GM12865 (cell line): ENCODE data around the gene TPM1.

Experiments
- DNase-seq: peaks from one replicate; pipeline ENCODE4 v3.0.0; 2010; ENCODE audit warnings: low read depth
- H3K4me3 ChIP-seq: 2 replicates; pipeline ENCODE4 v1.5.1; 2011; ENCODE audit warnings: mild to moderate bottlenecking, low read depth, low read length, control low read depth
- TF ChIP-seq, protein P1 (sequence below): IDR thresholded peaks from 2 replicates; pipeline ENCODE4 v1.5.1; 2011; ENCODE audit warnings: low read length, control low read depth, low read depth, inconsistent platforms; ENCODE audit not compliant: insufficient read depth; ENCODE audit errors: missing control alignments

Gene TPM1

DNA sequence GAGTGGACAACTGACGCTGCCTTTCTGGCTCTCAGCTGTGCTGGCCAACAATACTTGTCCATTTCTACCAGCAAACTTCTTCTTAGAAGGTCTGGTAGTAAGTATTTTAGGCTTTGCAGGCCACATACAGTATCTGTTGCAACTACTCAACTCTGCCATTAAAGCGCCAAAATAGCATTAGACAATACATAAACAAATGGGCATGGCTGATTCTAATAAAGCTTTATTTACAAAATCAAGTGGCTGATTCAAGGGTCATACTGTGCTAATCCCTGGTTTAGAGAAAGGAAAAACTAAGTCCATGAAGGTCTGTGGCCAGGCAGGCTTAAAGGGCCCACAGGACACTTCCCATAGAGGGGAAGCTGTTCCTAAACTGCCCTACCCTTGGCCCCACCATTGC is 26.3 kb upstream of the TPM1 start:
- no peak overlapping the region for H3K4me3 ChIP-seq
- DNase-seq: no peak
- TF ChIP-seq, protein P1, sequence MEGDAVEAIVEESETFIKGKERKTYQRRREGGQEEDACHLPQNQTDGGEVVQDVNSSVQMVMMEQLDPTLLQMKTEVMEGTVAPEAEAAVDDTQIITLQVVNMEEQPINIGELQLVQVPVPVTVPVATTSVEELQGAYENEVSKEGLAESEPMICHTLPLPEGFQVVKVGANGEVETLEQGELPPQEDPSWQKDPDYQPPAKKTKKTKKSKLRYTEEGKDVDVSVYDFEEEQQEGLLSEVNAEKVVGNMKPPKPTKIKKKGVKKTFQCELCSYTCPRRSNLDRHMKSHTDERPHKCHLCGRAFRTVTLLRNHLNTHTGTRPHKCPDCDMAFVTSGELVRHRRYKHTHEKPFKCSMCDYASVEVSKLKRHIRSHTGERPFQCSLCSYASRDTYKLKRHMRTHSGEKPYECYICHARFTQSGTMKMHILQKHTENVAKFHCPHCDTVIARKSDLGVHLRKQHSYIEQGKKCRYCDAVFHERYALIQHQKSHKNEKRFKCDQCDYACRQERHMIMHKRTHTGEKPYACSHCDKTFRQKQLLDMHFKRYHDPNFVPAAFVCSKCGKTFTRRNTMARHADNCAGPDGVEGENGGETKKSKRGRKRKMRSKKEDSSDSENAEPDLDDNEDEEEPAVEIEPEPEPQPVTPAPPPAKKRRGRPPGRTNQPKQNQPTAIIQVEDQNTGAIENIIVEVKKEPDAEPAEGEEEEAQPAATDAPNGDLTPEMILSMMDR: no peak

DNA sequence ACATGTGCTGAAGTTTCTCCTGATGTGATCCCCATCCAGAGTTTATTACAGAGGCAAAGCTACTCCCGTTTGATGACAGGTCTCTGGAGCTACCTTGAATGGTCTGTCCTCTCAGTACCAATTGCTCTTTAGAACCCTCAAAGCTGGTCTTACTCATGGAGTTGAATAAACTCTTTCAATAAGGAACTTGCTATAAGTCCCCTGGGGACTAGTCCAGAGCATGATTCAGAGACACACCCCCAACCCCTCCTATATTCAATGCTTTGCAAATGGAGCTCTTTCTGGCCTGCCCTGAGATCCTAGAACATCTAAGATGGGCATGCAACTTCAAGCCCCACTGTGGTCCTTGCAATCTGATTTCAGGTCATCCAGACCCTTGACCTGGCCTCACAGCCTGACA is 23.9 kb upstream of the TPM1 start:
- TF ChIP-seq, protein P1: no peak
- no peak for DNase-seq
- no peak overlapping the region for H3K4me3 ChIP-seq

DNA sequence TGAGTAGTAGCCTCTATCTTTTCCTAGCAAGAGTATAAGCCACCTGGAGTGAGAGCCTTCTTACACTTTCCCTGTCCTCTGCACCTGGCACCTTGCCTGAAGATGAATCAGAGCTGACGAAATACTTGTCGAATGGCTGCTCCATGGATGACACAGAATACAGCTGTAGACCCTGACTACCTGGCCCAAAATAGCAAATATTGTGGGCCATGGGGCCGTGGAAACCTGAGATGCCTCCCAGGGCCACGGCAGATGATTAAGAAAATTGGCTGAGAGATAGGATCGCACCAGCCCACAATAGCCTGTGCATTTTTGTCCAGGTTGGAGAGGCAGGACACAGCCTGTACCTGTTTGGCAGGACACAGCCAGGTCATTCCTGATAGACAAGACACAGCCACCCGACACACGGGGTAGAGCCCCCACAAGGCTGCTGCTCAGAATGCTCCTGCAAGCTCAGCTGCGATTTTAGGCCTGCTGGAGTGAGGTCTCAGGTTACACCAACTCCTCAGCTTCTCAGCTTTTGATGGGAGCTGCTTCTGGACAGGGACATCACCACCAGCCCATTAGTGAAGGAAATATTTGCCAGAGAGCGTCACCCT is 22.9 kb upstream of the TPM1 start:
- no peak for DNase-seq
- no peak overlapping the region for H3K4me3 ChIP-seq
- TF ChIP-seq, protein P1: no peak

DNA sequence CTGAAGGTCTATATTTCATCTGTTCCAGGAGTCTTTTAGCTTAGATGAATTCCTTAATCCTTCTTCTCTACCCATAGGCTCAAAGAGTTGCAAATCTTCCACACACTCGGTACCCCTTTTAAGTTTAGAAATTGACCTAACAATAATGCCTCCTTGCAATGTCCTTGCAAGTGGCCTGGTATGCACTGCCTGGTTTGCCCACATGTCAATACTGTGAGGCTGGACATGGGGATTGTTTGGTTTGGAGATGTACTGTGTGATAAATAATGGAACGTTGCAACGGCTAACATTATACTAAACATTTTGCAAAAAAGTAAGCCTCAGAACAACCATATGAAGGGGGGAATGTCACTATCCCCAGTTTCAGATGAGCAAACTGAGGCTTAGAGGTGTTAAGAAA is 22.4 kb upstream of the TPM1 start:
- no peak overlapping the region for H3K4me3 ChIP-seq
- no peak for DNase-seq
- TF ChIP-seq, protein P1: no peak

DNA sequence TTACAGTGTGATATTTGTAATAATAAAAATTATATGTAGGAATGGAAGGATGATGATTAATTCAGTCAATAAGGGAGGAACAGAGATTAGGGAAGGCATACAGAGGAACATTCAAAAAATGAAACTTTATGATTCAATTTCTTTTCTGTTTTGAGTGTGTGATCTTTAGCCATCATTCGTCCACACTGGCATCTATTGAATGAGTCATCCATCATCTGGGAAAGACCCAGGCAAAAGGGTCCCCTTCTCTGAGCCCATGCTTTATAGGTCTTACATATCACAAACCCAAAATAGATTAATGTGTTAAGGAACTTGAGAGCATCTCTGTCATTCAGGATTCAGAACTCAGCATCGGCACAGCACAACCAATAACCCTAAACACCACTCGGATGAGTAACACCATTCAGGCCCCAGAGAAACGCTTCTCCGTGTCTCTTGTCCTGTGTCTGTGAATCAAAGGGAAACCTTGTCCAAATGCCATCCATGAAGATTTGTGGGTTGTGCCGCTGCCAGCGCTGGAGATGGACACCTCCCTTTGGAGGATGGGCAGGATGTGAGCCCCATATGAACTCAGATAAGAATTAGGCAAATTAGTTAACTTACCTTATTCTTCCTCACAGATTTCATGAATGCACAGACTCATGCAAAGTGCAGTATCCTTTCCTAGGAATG is 21.7 kb upstream of the TPM1 start:
- TF ChIP-seq, protein P1: no peak
- no peak for DNase-seq
- no peak overlapping the region for H3K4me3 ChIP-seq

DNA sequence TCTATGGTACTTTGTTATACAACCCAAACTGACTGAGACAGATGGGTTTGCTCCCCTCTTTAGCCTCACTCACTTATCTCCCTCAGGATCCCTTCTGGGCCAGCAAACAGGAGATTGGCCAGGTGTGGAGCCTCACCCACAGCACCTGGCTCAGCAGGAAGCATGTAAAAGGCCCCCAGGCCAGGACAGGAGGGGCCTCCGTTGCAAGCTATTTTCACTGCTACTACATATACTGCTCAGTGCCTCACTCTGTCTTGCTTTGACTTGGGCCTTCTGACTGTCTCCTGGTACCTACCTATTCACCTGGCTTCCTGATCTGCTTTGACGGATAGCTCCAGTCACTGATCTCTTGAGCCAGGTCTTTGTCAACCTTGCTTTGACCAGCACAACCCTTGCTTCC is 20.4 kb upstream of the TPM1 start:
- TF ChIP-seq, protein P1: no peak
- no peak overlapping the region for H3K4me3 ChIP-seq
- no peak for DNase-seq

DNA sequence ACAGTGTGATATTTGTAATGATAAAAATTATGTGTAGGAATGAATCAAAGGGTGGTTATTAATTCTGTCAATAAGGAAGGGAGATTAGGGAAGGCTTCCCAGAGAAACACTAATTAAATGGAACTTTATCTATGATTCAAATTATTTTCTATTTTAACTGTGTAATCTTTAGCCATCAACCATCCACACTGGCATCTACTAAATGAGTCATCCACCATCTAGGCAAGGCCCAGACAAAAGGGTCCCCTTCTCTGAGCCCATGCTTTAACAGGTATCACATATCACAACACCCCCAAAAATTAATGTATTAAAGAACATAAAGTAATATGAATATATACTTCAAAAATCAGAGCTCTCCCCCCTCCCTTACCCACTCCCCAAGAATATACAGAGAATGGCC is 19.9 kb upstream of the TPM1 start:
- no peak for DNase-seq

More for the DNA sequence above, 19.9 kb upstream of the TPM1 start:
- no peak overlapping the region for H3K4me3 ChIP-seq
- TF ChIP-seq, protein P1: no peak
